Transverse colon (tissue), 4 donors: Measurements from ENCODE around the gene EFCAB11.

Experiments used
- CTCF ChIP-seq, 5 experiments: fragments of 200-600 bp in 3 of 5; fragments of 450-650 bp in 2 of 5; sonication (generic) in 3 of 5; IDR thresholded peaks; 1 replicate in 2 of 5; 2 replicates in 3 of 5; pipeline ENCODE4 v1.5.1; 2016 to 2017; ENCODE audit warnings: antibody characterized with exemption in 5 of 5, inconsistent platforms in 3 of 5, mild to moderate bottlenecking in 2 of 5, moderate library complexity in 1 of 5
- POLR2AphosphoS5 ChIP-seq, 3 donors: sonication (generic); formaldehyde crosslinking; IDR thresholded peaks; one replicate each; pipeline ENCODE4 v1.6.1; 2016; ENCODE audit warnings: antibody characterized with exemption in 3 of 3

GRCh38 chr14:89767861-89768268 lies 186.7 kb downstream of the EFCAB11 start:
- TF ChIP-seq POLR2AphosphoS5 (IDR thresholded peaks at IDR 0.05) (no peak), CTCF (IDR thresholded peaks at IDR 0.05) (peak; percentile 51 to 78 (median 56))
